ENCODE measurements around the gene ADGRV1. TPM values are rescaled to one million over a fixed set of nuclear protein-coding genes. Genes with fewer than 3 reads are reported as not detected.
A peak's percentile ranks its signal among the peaks of the same experiment; 100 is the strongest.
"Not testable (repeated sequence)": the region's sequence is repeated elsewhere in the genome, so short reads cannot be mapped to it uniquely, and the experiment has no call there.

ADGRV1 gene
- polyA plus RNA-seq, 2 of the 4 experiments (the other 2 are of a cell fraction): 0.70 to 3.7 TPM

DNA sequence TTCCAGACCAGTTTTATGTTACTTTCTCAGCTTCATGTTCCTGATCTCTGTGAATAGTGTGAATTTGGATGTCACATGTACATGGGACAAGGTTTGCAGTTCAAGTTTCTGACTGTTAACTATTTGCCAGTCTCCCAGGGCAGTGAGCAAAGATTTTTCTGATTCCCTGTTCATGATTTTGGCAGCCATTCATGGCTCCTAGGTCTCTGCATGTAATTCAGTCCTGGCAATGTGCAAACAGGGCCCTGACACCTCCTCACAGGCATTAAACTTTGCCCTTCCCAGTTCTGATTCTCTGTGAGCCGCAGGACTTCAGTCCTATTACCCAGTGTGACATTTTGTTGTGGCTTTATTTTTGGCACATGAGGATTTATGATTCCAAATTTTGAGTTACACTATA, 474.8 kb downstream of the ADGRV1 start:
- ChIA-PET CTCF (no interaction called here), POLR2A (no interaction called here)
- FAIRE-seq (no peak), ATAC-seq (no peak), DNase-seq (ENCODE audit: low read depth in 1 of 2, low spot score in 1 of 2) (no peak)
- WGBS (ENCODE audit: missing lambda C conversion rate): 97% methylated on average over 1 of the region's 1 CpG
- peak overlapping the region in 1 of 2 experiments; percentile 36; a peak in 1 of 6 replicates for H3K27ac ChIP-seq
- peaks cover 30% of the 10 kb centered on the region for H3K4me1 ChIP-seq
- no peak overlapping the region for H3K4me2 ChIP-seq
- no peaks in the 10 kb centered on the region for H3K9me3 ChIP-seq
- H3K4me3 ChIP-seq: no peak overlapping the region
- no peak for TF ChIP-seq NR3C1 (IDR thresholded peaks at IDR 0.05)
- TF ChIP-seq ZC3H11A (IDR thresholded peaks at IDR 0.05): no peak
- no peak for TF ChIP-seq HOXB5 (CRISPR knock-in tag; IDR thresholded peaks at IDR 0.05)
- TF ChIP-seq EHF (CRISPR knock-in tag; IDR thresholded peaks at IDR 0.05): no peak
- TF ChIP-seq, protein P1, sequence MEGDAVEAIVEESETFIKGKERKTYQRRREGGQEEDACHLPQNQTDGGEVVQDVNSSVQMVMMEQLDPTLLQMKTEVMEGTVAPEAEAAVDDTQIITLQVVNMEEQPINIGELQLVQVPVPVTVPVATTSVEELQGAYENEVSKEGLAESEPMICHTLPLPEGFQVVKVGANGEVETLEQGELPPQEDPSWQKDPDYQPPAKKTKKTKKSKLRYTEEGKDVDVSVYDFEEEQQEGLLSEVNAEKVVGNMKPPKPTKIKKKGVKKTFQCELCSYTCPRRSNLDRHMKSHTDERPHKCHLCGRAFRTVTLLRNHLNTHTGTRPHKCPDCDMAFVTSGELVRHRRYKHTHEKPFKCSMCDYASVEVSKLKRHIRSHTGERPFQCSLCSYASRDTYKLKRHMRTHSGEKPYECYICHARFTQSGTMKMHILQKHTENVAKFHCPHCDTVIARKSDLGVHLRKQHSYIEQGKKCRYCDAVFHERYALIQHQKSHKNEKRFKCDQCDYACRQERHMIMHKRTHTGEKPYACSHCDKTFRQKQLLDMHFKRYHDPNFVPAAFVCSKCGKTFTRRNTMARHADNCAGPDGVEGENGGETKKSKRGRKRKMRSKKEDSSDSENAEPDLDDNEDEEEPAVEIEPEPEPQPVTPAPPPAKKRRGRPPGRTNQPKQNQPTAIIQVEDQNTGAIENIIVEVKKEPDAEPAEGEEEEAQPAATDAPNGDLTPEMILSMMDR (IDR thresholded peaks at IDR 0.05): no peak

DNA sequence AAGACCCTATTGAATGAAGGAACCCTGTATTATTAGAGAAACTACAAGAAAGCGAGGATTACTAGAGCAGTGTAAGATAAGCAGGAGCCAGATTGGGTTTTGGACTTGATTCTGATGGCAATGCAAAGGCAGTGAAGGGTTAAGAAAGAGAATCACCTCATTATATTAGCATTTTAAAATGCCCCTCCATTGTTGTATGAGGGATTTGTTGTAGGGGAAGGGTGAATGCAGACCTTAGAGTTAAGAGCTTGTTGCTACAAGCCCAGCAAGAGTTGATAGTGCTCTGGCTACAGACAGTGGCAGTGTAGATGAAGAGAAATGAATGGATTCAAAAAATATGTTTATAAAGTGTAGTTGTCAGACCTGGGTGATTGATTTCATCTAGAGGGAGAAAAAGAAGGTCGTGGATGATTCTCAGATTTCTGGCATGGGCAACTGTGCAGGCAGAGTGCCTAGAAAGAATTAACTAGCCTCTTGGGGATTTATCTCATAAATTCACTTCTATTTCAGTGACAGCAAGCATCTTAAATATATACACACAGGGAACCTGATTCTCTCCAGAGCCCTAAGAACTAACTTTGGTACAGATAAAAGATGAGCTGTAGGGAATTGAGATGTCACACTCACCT, 479.7 kb downstream of the ADGRV1 start:
- DNase-seq (ENCODE audit: low read depth in 1 of 2, low spot score in 1 of 2) (no peak), ATAC-seq (no peak), FAIRE-seq (no peak)
- Histone ChIP-seq H3K4me2 (no peak overlapping the region), H3K9me3 (no peaks in the 10 kb centered on the region), H3K4me3 (no peak overlapping the region), H3K4me1 (peaks cover 3% of the 10 kb centered on the region; the same call in 1 of the 3 replicates), H3K27ac (0 out of 6 replicates have a peak overlapping the region, but pooled peaks of 1 of the 2 experiments have one; percentile 7)
- CTCF ChIA-PET: interaction anchor here (0.7 to 1.6 kb wide), 3 partner anchors 10 to 173 kb away, joined by 3 to 5 read pairs (median 3); no protein-coding TSS in a partner anchor
- POLR2A ChIA-PET: no interaction called here
- WGBS (ENCODE audit: missing lambda C conversion rate): 50% methylated on average over 2 of the region's 2 CpGs
- no peak for TF ChIP-seq KDM5A (IDR thresholded peaks at IDR 0.05)
- TF ChIP-seq EP300 (IDR thresholded peaks at IDR 0.05): no peak
- TF ChIP-seq HOXB5 (CRISPR knock-in tag; IDR thresholded peaks at IDR 0.05): no peak
- TF ChIP-seq RFX5 (IDR thresholded peaks at IDR 0.05): no peak
- TF ChIP-seq ZFP36 (IDR thresholded peaks at IDR 0.05; ENCODE audit: borderline replicate concordance, partially characterized antibody): no peak
- no peak for TF ChIP-seq CBX2 (IDR thresholded peaks at IDR 0.05; ENCODE audit: borderline replicate concordance, low read depth)
- TF ChIP-seq, protein P2, sequence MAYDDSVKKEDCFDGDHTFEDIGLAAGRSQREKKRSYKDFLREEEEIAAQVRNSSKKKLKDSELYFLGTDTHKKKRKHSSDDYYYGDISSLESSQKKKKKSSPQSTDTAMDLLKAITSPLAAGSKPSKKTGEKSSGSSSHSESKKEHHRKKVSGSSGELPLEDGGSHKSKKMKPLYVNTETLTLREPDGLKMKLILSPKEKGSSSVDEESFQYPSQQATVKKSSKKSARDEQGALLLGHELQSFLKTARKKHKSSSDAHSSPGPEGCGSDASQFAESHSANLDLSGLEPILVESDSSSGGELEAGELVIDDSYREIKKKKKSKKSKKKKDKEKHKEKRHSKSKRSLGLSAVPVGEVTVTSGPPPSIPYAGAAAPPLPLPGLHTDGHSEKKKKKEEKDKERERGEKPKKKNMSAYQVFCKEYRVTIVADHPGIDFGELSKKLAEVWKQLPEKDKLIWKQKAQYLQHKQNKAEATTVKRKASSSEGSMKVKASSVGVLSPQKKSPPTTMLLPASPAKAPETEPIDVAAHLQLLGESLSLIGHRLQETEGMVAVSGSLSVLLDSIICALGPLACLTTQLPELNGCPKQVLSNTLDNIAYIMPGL (CRISPR knock-in tag; IDR thresholded peaks at IDR 0.05; ENCODE audit: borderline replicate concordance): no peak
- TF ChIP-seq JUN (IDR thresholded peaks at IDR 0.05): no peak
- TF ChIP-seq POLR2AphosphoS2 (conservative IDR thresholded peaks at IDR 0.05; ENCODE audit: low read length): no peak
- TF ChIP-seq NFE2L2 (conservative IDR thresholded peaks at IDR 0.05; ENCODE audit: low read length): no peak
- TF ChIP-seq KDM1A (IDR thresholded peaks at IDR 0.05; ENCODE audit: low read depth): no peak
- TF ChIP-seq, protein P3, sequence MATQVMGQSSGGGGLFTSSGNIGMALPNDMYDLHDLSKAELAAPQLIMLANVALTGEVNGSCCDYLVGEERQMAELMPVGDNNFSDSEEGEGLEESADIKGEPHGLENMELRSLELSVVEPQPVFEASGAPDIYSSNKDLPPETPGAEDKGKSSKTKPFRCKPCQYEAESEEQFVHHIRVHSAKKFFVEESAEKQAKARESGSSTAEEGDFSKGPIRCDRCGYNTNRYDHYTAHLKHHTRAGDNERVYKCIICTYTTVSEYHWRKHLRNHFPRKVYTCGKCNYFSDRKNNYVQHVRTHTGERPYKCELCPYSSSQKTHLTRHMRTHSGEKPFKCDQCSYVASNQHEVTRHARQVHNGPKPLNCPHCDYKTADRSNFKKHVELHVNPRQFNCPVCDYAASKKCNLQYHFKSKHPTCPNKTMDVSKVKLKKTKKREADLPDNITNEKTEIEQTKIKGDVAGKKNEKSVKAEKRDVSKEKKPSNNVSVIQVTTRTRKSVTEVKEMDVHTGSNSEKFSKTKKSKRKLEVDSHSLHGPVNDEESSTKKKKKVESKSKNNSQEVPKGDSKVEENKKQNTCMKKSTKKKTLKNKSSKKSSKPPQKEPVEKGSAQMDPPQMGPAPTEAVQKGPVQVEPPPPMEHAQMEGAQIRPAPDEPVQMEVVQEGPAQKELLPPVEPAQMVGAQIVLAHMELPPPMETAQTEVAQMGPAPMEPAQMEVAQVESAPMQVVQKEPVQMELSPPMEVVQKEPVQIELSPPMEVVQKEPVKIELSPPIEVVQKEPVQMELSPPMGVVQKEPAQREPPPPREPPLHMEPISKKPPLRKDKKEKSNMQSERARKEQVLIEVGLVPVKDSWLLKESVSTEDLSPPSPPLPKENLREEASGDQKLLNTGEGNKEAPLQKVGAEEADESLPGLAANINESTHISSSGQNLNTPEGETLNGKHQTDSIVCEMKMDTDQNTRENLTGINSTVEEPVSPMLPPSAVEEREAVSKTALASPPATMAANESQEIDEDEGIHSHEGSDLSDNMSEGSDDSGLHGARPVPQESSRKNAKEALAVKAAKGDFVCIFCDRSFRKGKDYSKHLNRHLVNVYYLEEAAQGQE (IDR thresholded peaks at IDR 0.05): no peak
- TF ChIP-seq RAD21 (conservative IDR thresholded peaks at IDR 0.05 in 1 of 2, IDR thresholded peaks at IDR 0.05 in 1 of 2): no peak
- no peak for TF ChIP-seq EHMT2 (IDR thresholded peaks at IDR 0.05; ENCODE audit: low read depth)
- no peak for TF ChIP-seq SREBF2 (IDR thresholded peaks at IDR 0.05)
- no peak for TF ChIP-seq ZSCAN20 (CRISPR knock-in tag; IDR thresholded peaks at IDR 0.05)
- TF ChIP-seq RARB (CRISPR knock-in tag; IDR thresholded peaks at IDR 0.05): no peak
- TF ChIP-seq BHLHE40 (IDR thresholded peaks at IDR 0.05; ENCODE audit: low read depth, low read length): no peak

DNA sequence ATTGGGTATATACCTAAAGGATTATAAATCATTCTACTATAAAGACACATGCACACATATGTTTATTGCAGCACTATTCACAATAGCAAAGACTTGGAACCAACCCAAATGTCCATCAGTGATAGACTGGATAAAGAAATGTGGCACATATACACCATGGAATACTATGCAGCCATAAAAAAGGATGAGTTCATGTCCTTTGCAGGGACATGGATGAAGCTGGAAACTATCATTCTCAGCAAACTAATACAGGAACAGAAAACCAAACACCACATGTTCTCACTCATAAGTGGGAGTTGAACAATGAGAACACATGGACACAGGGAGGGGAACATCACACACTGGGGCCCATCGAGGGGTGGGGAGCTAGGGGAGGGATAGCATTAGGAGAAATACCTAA, 482.5 kb downstream of the ADGRV1 start:
- H3K4me3 ChIP-seq; DNase-seq (ENCODE audit: low read depth in 1 of 2, low spot score in 1 of 2); H3K9me3 ChIP-seq; FAIRE-seq; H3K4me2 ChIP-seq; H3K27ac ChIP-seq; ATAC-seq; H3K4me1 ChIP-seq; POLR2A ChIA-PET: not testable (repeated sequence)
- 67% methylated on average over 1 of the region's 1 CpG for WGBS (ENCODE audit: missing lambda C conversion rate)
- CTCF ChIA-PET: interaction anchor here (0.6 kb wide), 1 partner anchor 25 kb away, joined by 3 read pairs; no protein-coding TSS in a partner anchor
